Hippocampal formation (tissue), 2 donors: Measurements from ENCODE around the gene SCMH1.
"Not testable (repeated sequence)": the region's sequence is repeated elsewhere in the genome, so short reads cannot be mapped to it uniquely, and the experiment has no call there.

Source experiments
- DNase-seq, 2 donors: peaks; one replicate each; lab custom pipeline; 2025; lab: John Stamatoyannopoulos, UW

SCMH1 gene

GRCh38 chr1:41152622-41153044 is 89.5 kb downstream of the SCMH1 start:
- no peak for DNase-seq

GRCh38 chr1:41151846-41152245 is 90.3 kb downstream of the SCMH1 start:
- no peak for DNase-seq

- DNase-seq = no peak
Measured at GRCh38 chr1:41149570-41149969, 92.5 kb downstream of the SCMH1 start.

GRCh38 chr1:41144285-41144684 is 97.8 kb downstream of the SCMH1 start:
- no peak for DNase-seq

- no peak for DNase-seq
Measured at GRCh38 chr1:41138549-41138948, 103.6 kb downstream of the SCMH1 start.

GRCh38 chr1:41135196-41135947 is 106.7 kb downstream of the SCMH1 start:
- DNase-seq = no peak

- not testable (repeated sequence) for DNase-seq
Measured at GRCh38 chr1:41134325-41134724, 107.8 kb downstream of the SCMH1 start.

GRCh38 chr1:41122851-41123518 is 119.1 kb downstream of the SCMH1 start:
- DNase-seq = no peak

GRCh38 chr1:41122148-41122547 is 120.0 kb downstream of the SCMH1 start:
- no peak for DNase-seq

GRCh38 chr1:41118645-41119044 is 123.5 kb downstream of the SCMH1 start:
- no peak for DNase-seq

- DNase-seq = not testable (repeated sequence)
Measured at GRCh38 chr1:41117241-41117640, 124.9 kb downstream of the SCMH1 start.

- no peak for DNase-seq
Measured at GRCh38 chr1:41110736-41111135, 131.4 kb downstream of the SCMH1 start.

GRCh38 chr1:41110286-41110685 is 131.8 kb downstream of the SCMH1 start:
- no peak for DNase-seq

- peak in 1 of 2 donors; percentile 22 for DNase-seq
Measured at GRCh38 chr1:41109310-41110197, 132.6 kb downstream of the SCMH1 start.

GRCh38 chr1:41108696-41109275 is 133.3 kb downstream of the SCMH1 start:
- DNase-seq = no peak

GRCh38 chr1:41103766-41104165 is 138.3 kb downstream of the SCMH1 start:
- no peak for DNase-seq

GRCh38 chr1:41102653-41103052 is 139.5 kb downstream of the SCMH1 start:
- DNase-seq = no peak

GRCh38 chr1:41101950-41102607 is 140.0 kb downstream of the SCMH1 start:
- peak; percentile 22 to 27 for DNase-seq

- no peak for DNase-seq
Measured at GRCh38 chr1:41101076-41101475, 141.0 kb downstream of the SCMH1 start.

- DNase-seq = no peak
Measured at GRCh38 chr1:41100170-41100569, 141.9 kb downstream of the SCMH1 start.

- no peak for DNase-seq
Measured at GRCh38 chr1:41098730-41099460, 143.2 kb downstream of the SCMH1 start.
